HCT116 (cell line): ENCODE data around the gene NLRC5. TPM values are rescaled to one million over a fixed set of nuclear protein-coding genes. Genes with fewer than 3 reads are reported as not detected.

Source experiments
- ATAC-seq: fragments of 200-7000 bp; cut with Tn5 transposase; 2 replicates; pipeline ENCODE4 v1.9.1; 2020; ENCODE audit warnings: mild to moderate bottlenecking, moderate library complexity
- BruUV-seq: library from RNA; stranded (reverse); fragments of 400-500 nt; replicated peaks from 2 replicates; lab custom pipeline; 2021; lab: Mats Ljungman, UMichigan
- CTCF ChIA-PET: fragments of 300-600 bp; sonication (Branson Sonifier 250); formaldehyde crosslinking; loops from one replicate; lab custom pipeline; 2021; ENCODE audit warnings: antibody characterized with exemption; lab: Charles Lee
- POLR2A ChIA-PET: fragments of 300-600, 350-600 bp; sonication (Branson Sonifier 250); formaldehyde crosslinking; loops from one replicate; lab custom pipeline; 2021; ENCODE audit warnings: antibody characterized with exemption; lab: Charles Lee
- RAD21 ChIA-PET, 2 experiments: fragments of 300-600 bp; sonication (Branson Sonifier 250); formaldehyde crosslinking; loops; one replicate each; lab custom pipeline; 2023; ENCODE audit warnings: low total read pairs in 2 of 2; ENCODE audit not compliant: uncharacterized antibody in 2 of 2, unreplicated experiment in 2 of 2, low non-redundant PET in 1 of 2; lab: Charles Lee
- DNase-seq: peaks from one replicate; pipeline ENCODE4 v3.0.0-alpha.2; 2010; ENCODE audit warnings: low read depth, low spot score
- H2AFZ ChIP-seq: fragments of 200-600 bp; shearing (Covaris generic), sonication (generic); 2 replicates; pipeline ENCODE4 v1.6.1; 2017; ENCODE audit warnings: low read depth, mixed run types, mixed read lengths, antibody characterized with exemption, low read length; ENCODE audit not compliant: poor library complexity, severe bottlenecking
- H3K27ac ChIP-seq: 2 replicates; pipeline ENCODE4 v1.5.1; 2012; ENCODE audit warnings: low read depth, low read length
- H3K27me3 ChIP-seq: fragments of 200-600 bp; sonication (generic); 2 replicates; pipeline ENCODE4 v1.6.1; 2016; ENCODE audit warnings: mixed run types, low read length, mixed read lengths; ENCODE audit not compliant: insufficient read depth
- H3K36me3 ChIP-seq, 2 experiments: fragments of 200-500 bp in 1 of 2; fragments of 200-600 bp in 1 of 2; sonication (Bioruptor generic) in 1 of 2; sonication (generic) in 1 of 2; 2 replicates each; pipeline versions ENCODE4 v1.5.1 to v1.6.1; 2014 to 2016; ENCODE audit warnings: low read length in 2 of 2, inconsistent platforms in 1 of 2, mixed read lengths in 1 of 2, mixed run types in 1 of 2; ENCODE audit not compliant: insufficient read depth in 2 of 2, control insufficient read depth in 1 of 2
- H3K4me1 ChIP-seq, 2 experiments: fragments of 200-600 bp in 1 of 2; sonication (generic) in 1 of 2; 2 replicates each; pipeline versions ENCODE4 v1.5.1 to v1.6.1; 2012 to 2017; ENCODE audit warnings: low read length in 2 of 2, inconsistent platforms in 1 of 2, mild to moderate bottlenecking in 1 of 2, mixed read lengths in 1 of 2, mixed run types in 1 of 2, moderate library complexity in 1 of 2; ENCODE audit not compliant: insufficient read depth in 2 of 2, control insufficient read depth in 1 of 2
- H3K4me2 ChIP-seq: fragments of 200-600 bp; sonication (generic); 2 replicates; pipeline ENCODE4 v1.6.1; 2017; ENCODE audit warnings: mixed run types, low read length, mixed read lengths
- H3K4me3 ChIP-seq, 2 experiments: fragments of 200-600 bp in 1 of 2; sonication (generic) in 1 of 2; replicated peaks in 1 of 2; 2 replicates each; pipeline ENCODE4 v1.5.1; 2011 to 2016; ENCODE audit warnings: low read length in 2 of 2, control low read depth in 1 of 2, low read depth in 1 of 2, mild to moderate bottlenecking in 1 of 2, mixed read lengths in 1 of 2, mixed run types in 1 of 2
- H3K79me2 ChIP-seq: fragments of 200-600 bp; sonication (generic); 2 replicates; pipeline ENCODE4 v1.6.1; 2017; ENCODE audit warnings: mild to moderate bottlenecking, mixed run types, low read length, moderate library complexity, mixed read lengths; ENCODE audit not compliant: insufficient read depth
- H3K9ac ChIP-seq: fragments of 200-600 bp; sonication (generic); 2 replicates; pipeline ENCODE4 v1.6.1; 2016; ENCODE audit warnings: low read length, mixed read lengths
- H3K9me2 ChIP-seq: fragments of 200-600 bp; sonication (generic), shearing (Covaris generic); 2 replicates; pipeline ENCODE4 v1.6.1; 2017; ENCODE audit warnings: mixed run types, mild to moderate bottlenecking, moderate library complexity; ENCODE audit not compliant: insufficient read depth
- H3K9me3 ChIP-seq, 2 experiments: fragments of 200-500 bp in 1 of 2; fragments of 200-600 bp in 1 of 2; sonication (Bioruptor generic) in 1 of 2; sonication (generic) in 1 of 2; 2 replicates each; pipeline ENCODE4 v1.6.1; 2014 to 2017; ENCODE audit warnings: low read length in 2 of 2, mixed read lengths in 2 of 2, inconsistent platforms in 1 of 2, low read depth in 1 of 2, mild to moderate bottlenecking in 1 of 2, mixed run types in 1 of 2, moderate library complexity in 1 of 2; ENCODE audit not compliant: control insufficient read depth in 1 of 2, insufficient read depth in 1 of 2
- H4K20me1 ChIP-seq: fragments of 200-600 bp; sonication (generic), shearing (Covaris generic); 2 replicates; pipeline ENCODE4 v1.6.1; 2017; ENCODE audit warnings: mixed run types, mild to moderate bottlenecking, moderate library complexity; ENCODE audit not compliant: insufficient read depth
- CBX3 ChIP-seq: IDR thresholded peaks from 2 replicates; pipeline ENCODE4 v1.6.1; 2012; ENCODE audit warnings: low read depth
- CEBPB ChIP-seq: IDR thresholded peaks from 2 replicates; pipeline ENCODE4 v1.6.1; 2012; ENCODE audit warnings: low read depth
- EZH2phosphoT487 ChIP-seq: fragments of 200-600 bp; IDR thresholded peaks from 2 replicates; pipeline ENCODE4 v1.6.1; 2018; ENCODE audit warnings: antibody characterized with exemption, borderline replicate concordance
- JUND ChIP-seq: IDR thresholded peaks from 2 replicates; pipeline ENCODE4 v1.6.1; 2012
- POLR2A ChIP-seq: IDR thresholded peaks from 2 replicates; pipeline ENCODE4 v1.7.0; 2011; ENCODE audit warnings: borderline replicate concordance; ENCODE audit not compliant: insufficient read depth, insufficient read length; ENCODE audit errors: extremely low read depth
- POLR2AphosphoS5 ChIP-seq: IDR thresholded peaks from 2 replicates; pipeline ENCODE4 v1.6.1; 2011; ENCODE audit warnings: mild to moderate bottlenecking, low read depth, low read length, moderate library complexity
- REST ChIP-seq: IDR thresholded peaks from 2 replicates; pipeline ENCODE4 v1.6.1; 2012; ENCODE audit warnings: low read depth
- TCF7L2 ChIP-seq: IDR thresholded peaks from 2 replicates; pipeline ENCODE4 v1.7.0; 2011; ENCODE audit warnings: borderline replicate concordance, inconsistent platforms; ENCODE audit not compliant: insufficient read depth, insufficient read length; ENCODE audit errors: extremely low read depth
- ZBTB33 ChIP-seq: IDR thresholded peaks from 2 replicates; pipeline ENCODE4 v1.6.1; 2011; ENCODE audit warnings: mild to moderate bottlenecking, low read length, moderate library complexity; ENCODE audit not compliant: insufficient replicate concordance; ENCODE audit errors: extremely low read depth
- intact Hi-C: fragments of 100-400 bp; cut with micrococcal nuclease; formaldehyde crosslinking; loops from 2 replicates; pipeline ENCODE4 v1.10.0; 2022
- total RNA-seq: library from RNA; stranded (reverse); gene quantifications from one replicate; pipeline ENCODE4 v1.2.1, GENCODE V29; 2021; ENCODE audit not compliant: unreplicated experiment

NLRC5 gene
- total RNA-seq, 1 experiment from 2014 or later = 10.4 TPM

GRCh38 chr16:56971768-56972043 lies 17.7 kb upstream of the NLRC5 start (continued):
- TF ChIP-seq REST (no peak), ZBTB33 (no peak), CBX3 (no peak), POLR2A (no peak), EZH2phosphoT487 (no peak), POLR2AphosphoS5 (no peak)

- ChIA-PET CTCF (interaction anchor here (1.0 kb wide), 1 partner anchor 8 kb away, joined by 5 read pairs; no protein-coding TSS in a partner anchor), POLR2A (no interaction called here), RAD21 (no interaction called here)
- no peak overlapping the region for H3K27ac ChIP-seq
- BruUV-seq = no TSS peak
- H3K4me1 ChIP-seq = no peaks in the 10 kb centered on the region
- ATAC-seq = no peak
- H3K9me3 ChIP-seq = no peaks in the 10 kb centered on the region
- H3K4me3 ChIP-seq = no peak overlapping the region
- H4K20me1 ChIP-seq = no peaks in the 10 kb centered on the region
- TF ChIP-seq CEBPB (no peak), POLR2A (no peak), TCF7L2 (no peak), JUND (no peak)
- no peak overlapping the region for H2AFZ ChIP-seq
- no peaks in the 10 kb centered on the region for H3K27me3 ChIP-seq
- no peak overlapping the region for H3K4me2 ChIP-seq
- no peaks in the 10 kb centered on the region for H3K9me2 ChIP-seq
- H3K79me2 ChIP-seq = no peaks in the 10 kb centered on the region
- no peak overlapping the region for H3K9ac ChIP-seq
- no peaks in the 10 kb centered on the region for H3K36me3 ChIP-seq
- DNase-seq = no peak
- intact Hi-C loops = no loop called here
Observed at GRCh38 chr16:56972403-56973293, 16.7 kb upstream of the NLRC5 start.
